ENCODE results near the gene EPN1.

The EPN1 gene

GRCh38 chr19:55693336-55693974, 18.4 kb downstream of the EPN1 start:
- no peak for DNase-seq (ENCODE audit: low read depth)
- no peak overlapping the region for H3K4me3 ChIP-seq (ENCODE audit: low read depth, low read length)
- TF ChIP-seq, protein P1, sequence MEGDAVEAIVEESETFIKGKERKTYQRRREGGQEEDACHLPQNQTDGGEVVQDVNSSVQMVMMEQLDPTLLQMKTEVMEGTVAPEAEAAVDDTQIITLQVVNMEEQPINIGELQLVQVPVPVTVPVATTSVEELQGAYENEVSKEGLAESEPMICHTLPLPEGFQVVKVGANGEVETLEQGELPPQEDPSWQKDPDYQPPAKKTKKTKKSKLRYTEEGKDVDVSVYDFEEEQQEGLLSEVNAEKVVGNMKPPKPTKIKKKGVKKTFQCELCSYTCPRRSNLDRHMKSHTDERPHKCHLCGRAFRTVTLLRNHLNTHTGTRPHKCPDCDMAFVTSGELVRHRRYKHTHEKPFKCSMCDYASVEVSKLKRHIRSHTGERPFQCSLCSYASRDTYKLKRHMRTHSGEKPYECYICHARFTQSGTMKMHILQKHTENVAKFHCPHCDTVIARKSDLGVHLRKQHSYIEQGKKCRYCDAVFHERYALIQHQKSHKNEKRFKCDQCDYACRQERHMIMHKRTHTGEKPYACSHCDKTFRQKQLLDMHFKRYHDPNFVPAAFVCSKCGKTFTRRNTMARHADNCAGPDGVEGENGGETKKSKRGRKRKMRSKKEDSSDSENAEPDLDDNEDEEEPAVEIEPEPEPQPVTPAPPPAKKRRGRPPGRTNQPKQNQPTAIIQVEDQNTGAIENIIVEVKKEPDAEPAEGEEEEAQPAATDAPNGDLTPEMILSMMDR (IDR thresholded peaks at IDR 0.05; ENCODE audit: insufficient read depth, low read depth, low read length, missing control alignments): no peak

GRCh38 chr19:55694241-55694655, 19.2 kb downstream of the EPN1 start:
- no peak for DNase-seq (ENCODE audit: low read depth)
- TF ChIP-seq, protein P1 (IDR thresholded peaks at IDR 0.05; ENCODE audit: insufficient read depth, low read depth, low read length, missing control alignments): no peak
- H3K4me3 ChIP-seq (ENCODE audit: low read depth, low read length): no peak overlapping the region

- no peak overlapping the region for H3K4me3 ChIP-seq (ENCODE audit: low read depth, low read length)
- TF ChIP-seq, protein P1 (IDR thresholded peaks at IDR 0.05; ENCODE audit: insufficient read depth, low read depth, low read length, missing control alignments): no peak
- no peak for DNase-seq (ENCODE audit: low read depth)
Observed at GRCh38 chr19:55694656-55695491, 19.8 kb downstream of the EPN1 start.

GRCh38 chr19:55695511-55696290, 20.7 kb downstream of the EPN1 start:
- TF ChIP-seq, protein P1 (IDR thresholded peaks at IDR 0.05; ENCODE audit: insufficient read depth, low read depth, low read length, missing control alignments): no peak
- DNase-seq (ENCODE audit: low read depth): no peak

GRCh38 chr19:55696301-55697068, 21.5 kb downstream of the EPN1 start:
- no peak for DNase-seq (ENCODE audit: low read depth)
- TF ChIP-seq, protein P1 (IDR thresholded peaks at IDR 0.05; ENCODE audit: insufficient read depth, low read depth, low read length, missing control alignments): no peak
- H3K4me3 ChIP-seq (ENCODE audit: low read depth, low read length): no peak overlapping the region

More at GRCh38 chr19:55695511-55696290, 20.7 kb downstream of the EPN1 start:
- H3K4me3 ChIP-seq (ENCODE audit: low read depth, low read length): no peak overlapping the region

DNA sequence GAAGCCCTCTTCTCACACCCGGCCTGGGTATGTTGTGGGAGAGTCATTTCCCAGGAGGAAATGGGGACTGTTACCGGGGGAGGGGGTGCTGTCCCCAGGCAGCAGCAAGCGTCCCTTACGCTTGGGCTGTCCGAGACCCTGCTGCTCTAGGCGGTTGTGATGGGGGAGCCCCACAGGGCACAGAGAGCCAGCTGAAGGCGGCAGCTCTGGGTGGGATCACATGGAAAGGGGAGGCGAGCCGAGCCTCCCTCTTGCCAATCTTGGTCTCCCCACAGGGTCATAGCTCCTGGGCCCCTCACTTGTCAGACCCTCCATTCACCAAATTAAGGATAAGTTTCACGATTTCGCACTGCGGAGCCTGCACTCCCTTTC, 22.0 kb downstream of the EPN1 start:
- TF ChIP-seq, protein P1 (IDR thresholded peaks at IDR 0.05; ENCODE audit: insufficient read depth, low read depth, low read length, missing control alignments): no peak
- H3K4me3 ChIP-seq (ENCODE audit: low read depth, low read length): no peak overlapping the region
- DNase-seq (ENCODE audit: low read depth): no peak

All from GM12865 (cell line).